Neural cell (in vitro differentiated cells): Measurements from ENCODE around the gene ONECUT3. TPM values are rescaled to one million over a fixed set of nuclear protein-coding genes. Genes with fewer than 3 reads are reported as not detected.

Experiments
- H2AFZ ChIP-seq: fragments of 200-600, 300-800 bp; sonication (generic), shearing (Covaris generic); 2 replicates; pipeline ENCODE4 v1.6.0; 2014; ENCODE audit warnings: low read depth, mild to moderate bottlenecking, antibody characterized with exemption, low read length, moderate library complexity
- H3F3A ChIP-seq: fragments of 200-600 bp; shearing (Covaris generic); 2 replicates; pipeline ENCODE4 v1.6.1; 2016; ENCODE audit warnings: mild to moderate bottlenecking, moderate library complexity, mixed read lengths, antibody characterized with exemption, low read length; ENCODE audit not compliant: insufficient read depth, poor library complexity, severe bottlenecking
- H3K27ac ChIP-seq: fragments of 200-600, 300-800 bp; sonication (generic), shearing (Covaris generic); 2 replicates; pipeline ENCODE4 v1.5.1; 2014; ENCODE audit warnings: mild to moderate bottlenecking, low read length, moderate library complexity
- H3K27me3 ChIP-seq: fragments of 300-800, 200-600 bp; sonication (generic), shearing (Covaris generic); 2 replicates; pipeline ENCODE4 v1.6.0; 2014; ENCODE audit warnings: mild to moderate bottlenecking, low read depth, low read length, moderate library complexity; ENCODE audit not compliant: insufficient read depth
- H3K36me3 ChIP-seq: fragments of 300-800, 200-600 bp; sonication (generic), shearing (Covaris generic); 2 replicates; pipeline ENCODE4 v1.5.1; 2014; ENCODE audit warnings: mild to moderate bottlenecking, antibody characterized with exemption, low read length, moderate library complexity; ENCODE audit not compliant: insufficient read depth
- H3K4me2 ChIP-seq: fragments of 300-800, 200-600 bp; sonication (generic), shearing (Covaris generic); 2 replicates; pipeline ENCODE4 v1.6.0; 2014; ENCODE audit warnings: mild to moderate bottlenecking, low read length
- H3K4me3 ChIP-seq: fragments of 300-800, 200-600 bp; sonication (generic), shearing (Covaris generic); 2 replicates; pipeline ENCODE4 v1.5.1; 2014; ENCODE audit warnings: mild to moderate bottlenecking, low read length, moderate library complexity
- H3K79me2 ChIP-seq: fragments of 200-600 bp; shearing (Covaris generic); replicated peaks from 2 replicates; pipeline ENCODE4 v1.6.0; 2014; ENCODE audit warnings: mild to moderate bottlenecking, low read length, moderate library complexity; ENCODE audit not compliant: insufficient read depth
- H3K9ac ChIP-seq: fragments of 300-800, 200-600 bp; sonication (generic), shearing (Covaris generic); 2 replicates; pipeline ENCODE4 v1.6.1; 2016; ENCODE audit warnings: mild to moderate bottlenecking, low read length, mixed read lengths
- H3K9me2 ChIP-seq: fragments of 200-600 bp; shearing (Covaris generic); 2 replicates; pipeline ENCODE4 v1.6.1; 2016; ENCODE audit warnings: mild to moderate bottlenecking, low read length, mixed read lengths; ENCODE audit not compliant: insufficient read depth
- H3K9me3 ChIP-seq: fragments of 200-600, 300-800 bp; sonication (generic), shearing (Covaris generic); 2 replicates; pipeline ENCODE4 v1.6.1; 2016; ENCODE audit warnings: mild to moderate bottlenecking, mixed run types, low read length, moderate library complexity, mixed read lengths
- H4K20me1 ChIP-seq: fragments of 200-600 bp; shearing (Covaris generic); 2 replicates; pipeline ENCODE4 v1.6.1; 2016; ENCODE audit warnings: mild to moderate bottlenecking, mixed run types; ENCODE audit not compliant: insufficient read depth
- CTCF ChIP-seq: fragments of 450-650 bp; IDR thresholded peaks from 2 replicates; pipeline ENCODE4 v1.5.1; 2014; ENCODE audit warnings: antibody characterized with exemption, mild to moderate bottlenecking, moderate library complexity; ENCODE audit not compliant: poor library complexity, severe bottlenecking
- EP300 ChIP-seq: fragments of 450-650 bp; conservative IDR thresholded peaks from 2 replicates; pipeline ENCODE4 v1.6.1; 2014; ENCODE audit warnings: antibody characterized with exemption, mild to moderate bottlenecking, moderate library complexity; ENCODE audit not compliant: poor library complexity, severe bottlenecking
- EZH2 ChIP-seq: fragments of 200-600, 300-800 bp; shearing (Covaris generic), sonication (generic); IDR thresholded peaks from 2 replicates; pipeline ENCODE4 v1.6.1; 2014; ENCODE audit warnings: antibody characterized with exemption, low read length, borderline replicate concordance, mild to moderate bottlenecking; ENCODE audit not compliant: insufficient read depth, poor library complexity, severe bottlenecking
- MXI1 ChIP-seq: fragments of 450-650 bp; conservative IDR thresholded peaks from 2 replicates; pipeline ENCODE4 v1.6.1; 2014; ENCODE audit warnings: antibody characterized with exemption, mild to moderate bottlenecking; ENCODE audit not compliant: poor library complexity, severe bottlenecking
- POLR2AphosphoS5 ChIP-seq: IDR thresholded peaks from 2 replicates; pipeline ENCODE4 v1.6.1; 2012
- RAD21 ChIP-seq: fragments of 450-650 bp; conservative IDR thresholded peaks from 2 replicates; pipeline ENCODE4 v1.6.1; 2014; ENCODE audit warnings: antibody characterized with exemption, mild to moderate bottlenecking, moderate library complexity
- REST ChIP-seq: IDR thresholded peaks from 2 replicates; pipeline ENCODE4 v1.6.1; 2012; ENCODE audit warnings: borderline replicate concordance
- SMC3 ChIP-seq: fragments of 450-650 bp; conservative IDR thresholded peaks from 2 replicates; pipeline ENCODE4 v1.6.1; 2014; ENCODE audit warnings: antibody characterized with exemption, mild to moderate bottlenecking, moderate library complexity; ENCODE audit not compliant: poor library complexity
- TAF1 ChIP-seq: IDR thresholded peaks from 2 replicates; pipeline ENCODE4 v1.6.1; 2012; ENCODE audit warnings: low read depth
- polyA plus RNA-seq: library from polyadenylated mRNA; depleted of rRNA; stranded (reverse); fragments of >200 nt; gene quantifications from 2 replicates; pipeline ENCODE4 v1.2.3, GENCODE V29; 2014

Gene ONECUT3
- polyA plus RNA-seq, 1 donor from 2014 or later, result 0.45 TPM

DNA sequence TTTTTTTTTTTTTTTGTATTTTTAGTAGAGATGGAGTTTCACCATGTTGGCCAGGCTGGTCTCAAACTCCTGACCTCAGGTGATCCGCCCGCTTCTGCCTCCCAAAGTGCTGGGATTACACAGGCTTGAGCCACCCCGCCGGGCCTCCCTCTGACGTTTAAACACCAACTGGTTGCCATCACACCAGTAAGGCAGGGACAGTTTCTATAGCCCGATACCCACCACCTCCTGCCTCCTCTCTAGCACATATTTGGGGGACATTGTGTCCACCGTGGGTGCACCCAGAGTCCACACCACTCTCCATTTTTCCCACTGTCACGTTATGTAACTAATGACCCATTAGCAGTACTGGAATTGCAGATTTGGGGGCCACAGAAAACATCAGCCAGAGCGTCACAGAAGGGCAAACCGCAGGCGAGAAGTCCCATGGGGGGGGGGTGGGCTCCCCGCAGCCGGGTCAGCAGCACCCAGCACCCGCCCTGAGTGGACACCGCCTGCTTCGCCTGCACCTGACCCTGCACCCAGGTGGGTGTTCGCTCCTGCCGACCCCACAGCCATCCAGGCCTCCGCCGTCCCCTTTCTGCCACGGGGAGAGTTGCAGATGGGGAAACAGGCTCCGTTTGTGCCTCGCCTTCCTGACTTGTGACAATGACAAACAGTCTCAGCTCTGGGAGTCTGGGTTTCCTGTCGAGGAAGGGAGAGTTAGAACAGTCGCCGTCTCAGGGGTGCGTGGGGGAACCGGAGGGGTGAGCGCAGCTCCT, 3.6 kb downstream of the ONECUT3 start:
- no peak overlapping the region for H3K9ac ChIP-seq
- no peaks in the 10 kb centered on the region for H4K20me1 ChIP-seq
- H3K9me3 ChIP-seq, result no peaks in the 10 kb centered on the region
- no peaks in the 10 kb centered on the region for H3K9me2 ChIP-seq
- no peaks in the 10 kb centered on the region for H3F3A ChIP-seq
- no peaks in the 10 kb centered on the region for H3K36me3 ChIP-seq
- H2AFZ ChIP-seq, result no peak overlapping the region
- H3K27me3 ChIP-seq, result peaks cover 87% of the 10 kb centered on the region
- TF ChIP-seq POLR2AphosphoS5, result no peak
- no peak for TF ChIP-seq RAD21
- no peak for TF ChIP-seq CTCF
- TF ChIP-seq EZH2, result no peak
- no peak overlapping the region for H3K4me2 ChIP-seq
- H3K4me3 ChIP-seq, result peak overlapping the region; percentile 35
- H3K79me2 ChIP-seq, result no peaks in the 10 kb centered on the region
- no peak overlapping the region for H3K27ac ChIP-seq

- Histone ChIP-seq H3K4me2 (no peak overlapping the region), H3K79me2 (no peaks in the 10 kb centered on the region), H3K27ac (no peak overlapping the region), H3K36me3 (no peaks in the 10 kb centered on the region), H4K20me1 (no peaks in the 10 kb centered on the region), H3K9me3 (no peaks in the 10 kb centered on the region), H3K9ac (no peak overlapping the region), H3K27me3 (peaks cover 87% of the 10 kb centered on the region), H3F3A (no peaks in the 10 kb centered on the region), H3K9me2 (no peaks in the 10 kb centered on the region), H3K4me3 (peak overlapping the region; percentile 35), H2AFZ (no peak overlapping the region)
- TF ChIP-seq POLR2AphosphoS5 (no peak), TAF1 (no peak), EZH2 (peak; percentile 95)
Observed at GRCh38 chr19:1757468-1758230, 4.3 kb downstream of the ONECUT3 start.

- Histone ChIP-seq H3F3A (no peaks in the 10 kb centered on the region), H3K27ac (no peak overlapping the region), H3K36me3 (no peaks in the 10 kb centered on the region), H3K9me3 (no peaks in the 10 kb centered on the region), H3K9ac (no peak overlapping the region), H3K27me3 (peaks cover 87% of the 10 kb centered on the region), H3K9me2 (no peaks in the 10 kb centered on the region), H3K79me2 (no peaks in the 10 kb centered on the region), H4K20me1 (no peaks in the 10 kb centered on the region), H3K4me3 (peak overlapping the region; percentile 35), H2AFZ (no peak overlapping the region), H3K4me2 (no peak overlapping the region)
- TF ChIP-seq CTCF (no peak), EZH2 (no peak), SMC3 (no peak), RAD21 (no peak), REST (no peak), TAF1 (no peak), POLR2AphosphoS5 (no peak), MXI1 (no peak), EP300 (no peak)
Observed at GRCh38 chr19:1758231-1758577, 4.9 kb downstream of the ONECUT3 start.
